ENCODE data around the gene MYH6.
"Not testable (repeated sequence)": the region's sequence is repeated elsewhere in the genome, so short reads cannot be mapped to it uniquely, and the experiment has no call there.

MYH6 gene

GRCh38 chr14:23389396-23389795 lies 18.7 kb downstream of the MYH6 start:
- no peak for DNase-seq

GRCh38 chr14:23388996-23389395 lies 19.1 kb downstream of the MYH6 start:
- no peak for DNase-seq

- no peak for DNase-seq
Observed at GRCh38 chr14:23387916-23388882, 19.9 kb downstream of the MYH6 start.

GRCh38 chr14:23386999-23387398 lies 21.1 kb downstream of the MYH6 start:
- DNase-seq: no peak

- not testable (repeated sequence) for DNase-seq
Observed at GRCh38 chr14:23386266-23386657, 21.8 kb downstream of the MYH6 start.

- no peak for DNase-seq
Observed at GRCh38 chr14:23385642-23386265, 22.3 kb downstream of the MYH6 start.

GRCh38 chr14:23385244-23385641 lies 22.8 kb downstream of the MYH6 start:
- DNase-seq: no peak

GRCh38 chr14:23384364-23385080 lies 23.6 kb downstream of the MYH6 start:
- no peak for DNase-seq

GRCh38 chr14:23382731-23383440 lies 25.2 kb downstream of the MYH6 start:
- DNase-seq: no peak

- DNase-seq: no peak
Observed at GRCh38 chr14:23382276-23382675, 25.8 kb downstream of the MYH6 start.

GRCh38 chr14:23381871-23382270 lies 26.2 kb downstream of the MYH6 start:
- no peak for DNase-seq

GRCh38 chr14:23380976-23381375 lies 27.1 kb downstream of the MYH6 start:
- DNase-seq: no peak

- no peak for DNase-seq
Observed at GRCh38 chr14:23380197-23380914, 27.7 kb downstream of the MYH6 start.

- peak; percentile 28 for DNase-seq
Observed at GRCh38 chr14:23379366-23380196, 28.5 kb downstream of the MYH6 start.

GRCh38 chr14:23378612-23379220 lies 29.4 kb downstream of the MYH6 start:
- DNase-seq: no peak

- no peak for DNase-seq
Observed at GRCh38 chr14:23377573-23378563, 30.2 kb downstream of the MYH6 start.

GRCh38 chr14:23377198-23377550 lies 30.9 kb downstream of the MYH6 start:
- no peak for DNase-seq

- DNase-seq: no peak
Observed at GRCh38 chr14:23376482-23377197, 31.4 kb downstream of the MYH6 start, which contains the start of gene CMTM5. Gene CMTM5 (plus strand): TSS chr14:23377046. CDS start chr14:23377252, 206 bp downstream.
